Ecto neural progenitor cell (in vitro differentiated cells): ENCODE data around the gene ZNHIT1.
A peak's percentile ranks its signal among the peaks of the same experiment; 100 is the strongest.

ENCODE experiments used
- DNase-seq: peaks from one replicate; pipeline ENCODE4 v3.0.0-alpha.2; 2018; ENCODE audit warnings: low spot score

The ZNHIT1 gene

GRCh38 chr7:101218236-101219125, 516 bp downstream of the ZNHIT1 start:
- no peak for DNase-seq

- DNase-seq: no peak
These were observed 2.3 kb downstream of the ZNHIT1 start for GRCh38 chr7:101220295-101220694.

GRCh38 chr7:101222275-101222830, 4.4 kb downstream of the ZNHIT1 start:
- DNase-seq: no peak

- DNase-seq: no peak
These were observed 5.6 kb downstream of the ZNHIT1 start for GRCh38 chr7:101223528-101223927.

- no peak for DNase-seq
These were observed 7.7 kb downstream of the ZNHIT1 start for GRCh38 chr7:101225650-101226049.

- DNase-seq: no peak
These were observed 8.8 kb downstream of the ZNHIT1 start for GRCh38 chr7:101226721-101227120.

- no peak for DNase-seq
These were observed 13.7 kb downstream of the ZNHIT1 start for GRCh38 chr7:101231644-101232043.

- peak; percentile 62 for DNase-seq
These were observed 14.3 kb downstream of the ZNHIT1 start for GRCh38 chr7:101232141-101232850.

- no peak for DNase-seq
These were observed 16.1 kb downstream of the ZNHIT1 start for GRCh38 chr7:101233907-101234547.

- no peak for DNase-seq
These were observed 16.7 kb downstream of the ZNHIT1 start for GRCh38 chr7:101234636-101235035.

- DNase-seq: no peak
These were observed 17.1 kb downstream of the ZNHIT1 start for GRCh38 chr7:101235050-101235449.

GRCh38 chr7:101235522-101235921, 17.6 kb downstream of the ZNHIT1 start:
- DNase-seq: no peak

GRCh38 chr7:101236292-101236835, 18.4 kb downstream of the ZNHIT1 start:
- no peak for DNase-seq

- DNase-seq: no peak
These were observed 19.5 kb downstream of the ZNHIT1 start, which contains the start of gene CLDN15 for GRCh38 chr7:101237206-101238067. Gene CLDN15 (minus strand): TSS chr7:101237802. CDS start chr7:101237581, 221 bp downstream.

GRCh38 chr7:101238226-101239182, 20.5 kb downstream of the ZNHIT1 start:
- no peak for DNase-seq

- no peak for DNase-seq
These were observed 21.4 kb downstream of the ZNHIT1 start for GRCh38 chr7:101239191-101239950.

- DNase-seq: no peak
These were observed 21.9 kb downstream of the ZNHIT1 start for GRCh38 chr7:101239951-101240220.

- DNase-seq: no peak
These were observed 22.5 kb downstream of the ZNHIT1 start for GRCh38 chr7:101240226-101241014.

- DNase-seq: no peak
These were observed 23.0 kb downstream of the ZNHIT1 start for GRCh38 chr7:101241015-101241363.
